VCaP (cell line): ENCODE results near the gene PSME4.

Source experiments
- H3K27ac ChIP-seq: fragments of 450-650 bp; 2 replicates; pipeline ENCODE4 v1.5.1; 2017
- TF ChIP-seq, protein P1 (sequence below): fragments of 450-650 bp; conservative IDR thresholded peaks from 2 replicates; pipeline ENCODE4 v1.5.1; 2017; ENCODE audit warnings: mild to moderate bottlenecking, moderate library complexity

PSME4 gene

DNA sequence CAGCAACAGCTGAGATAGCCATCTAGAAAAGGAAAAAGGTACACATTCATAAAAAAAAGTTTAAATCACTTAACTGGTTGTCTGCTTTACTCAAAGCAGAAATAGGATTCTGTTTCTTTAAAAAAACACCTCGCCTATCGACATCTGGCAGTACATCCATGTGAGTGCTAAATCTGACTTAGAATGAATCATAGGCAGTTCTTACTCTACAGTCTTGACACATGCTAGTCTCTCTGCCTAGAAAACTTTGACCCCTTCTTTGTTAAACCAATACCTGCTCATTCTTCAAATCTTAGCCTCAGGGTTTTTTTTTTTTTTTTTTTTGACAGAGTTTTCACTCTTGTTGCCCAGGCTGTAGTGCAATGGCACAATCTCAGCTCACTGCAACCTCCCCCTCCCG, 73.9 kb downstream of the PSME4 start:
- H3K27ac ChIP-seq, result no peak overlapping the region
- TF ChIP-seq, protein P1, sequence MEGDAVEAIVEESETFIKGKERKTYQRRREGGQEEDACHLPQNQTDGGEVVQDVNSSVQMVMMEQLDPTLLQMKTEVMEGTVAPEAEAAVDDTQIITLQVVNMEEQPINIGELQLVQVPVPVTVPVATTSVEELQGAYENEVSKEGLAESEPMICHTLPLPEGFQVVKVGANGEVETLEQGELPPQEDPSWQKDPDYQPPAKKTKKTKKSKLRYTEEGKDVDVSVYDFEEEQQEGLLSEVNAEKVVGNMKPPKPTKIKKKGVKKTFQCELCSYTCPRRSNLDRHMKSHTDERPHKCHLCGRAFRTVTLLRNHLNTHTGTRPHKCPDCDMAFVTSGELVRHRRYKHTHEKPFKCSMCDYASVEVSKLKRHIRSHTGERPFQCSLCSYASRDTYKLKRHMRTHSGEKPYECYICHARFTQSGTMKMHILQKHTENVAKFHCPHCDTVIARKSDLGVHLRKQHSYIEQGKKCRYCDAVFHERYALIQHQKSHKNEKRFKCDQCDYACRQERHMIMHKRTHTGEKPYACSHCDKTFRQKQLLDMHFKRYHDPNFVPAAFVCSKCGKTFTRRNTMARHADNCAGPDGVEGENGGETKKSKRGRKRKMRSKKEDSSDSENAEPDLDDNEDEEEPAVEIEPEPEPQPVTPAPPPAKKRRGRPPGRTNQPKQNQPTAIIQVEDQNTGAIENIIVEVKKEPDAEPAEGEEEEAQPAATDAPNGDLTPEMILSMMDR, result no peak

DNA sequence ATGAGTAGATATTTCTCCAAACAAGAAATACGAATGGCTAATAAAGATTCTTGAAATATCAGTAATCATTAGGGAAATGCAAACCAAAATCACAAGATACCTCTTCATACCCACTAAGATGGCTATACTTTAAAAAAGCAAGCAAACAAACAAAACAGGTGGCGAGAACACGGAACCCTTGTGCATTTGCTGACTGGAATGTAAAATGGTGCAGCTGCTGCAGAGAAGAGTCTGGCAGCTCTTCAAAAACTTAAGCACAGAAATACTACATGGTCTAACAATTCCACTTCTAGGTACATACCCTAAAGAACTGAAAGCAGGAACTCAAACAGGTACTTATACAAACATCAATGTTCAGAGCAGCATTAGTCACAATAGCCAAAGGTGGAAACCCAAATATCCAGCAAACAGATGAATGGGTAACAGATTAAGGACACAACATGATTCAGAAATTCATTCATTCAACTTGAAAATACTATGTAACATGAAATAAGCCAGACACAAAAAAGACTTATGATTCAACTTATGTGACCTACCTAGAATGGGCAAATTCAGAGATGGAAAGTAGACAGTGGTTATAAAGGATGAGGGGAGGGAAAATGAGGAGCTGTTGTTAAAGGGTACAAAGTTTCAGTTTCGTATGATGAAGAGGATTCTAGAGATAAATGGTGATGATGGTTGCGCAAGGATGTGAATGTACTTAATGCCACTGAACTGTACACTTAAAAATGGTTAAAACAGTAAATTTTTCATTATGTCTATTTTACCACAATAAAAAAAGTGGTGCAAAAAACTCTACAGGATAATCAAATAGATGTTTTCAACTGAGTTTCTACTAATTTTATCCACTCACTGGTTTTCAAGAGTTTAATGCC, 84.2 kb downstream of the PSME4 start:
- H3K27ac ChIP-seq, result no peak overlapping the region
- TF ChIP-seq, protein P1, result no peak

DNA sequence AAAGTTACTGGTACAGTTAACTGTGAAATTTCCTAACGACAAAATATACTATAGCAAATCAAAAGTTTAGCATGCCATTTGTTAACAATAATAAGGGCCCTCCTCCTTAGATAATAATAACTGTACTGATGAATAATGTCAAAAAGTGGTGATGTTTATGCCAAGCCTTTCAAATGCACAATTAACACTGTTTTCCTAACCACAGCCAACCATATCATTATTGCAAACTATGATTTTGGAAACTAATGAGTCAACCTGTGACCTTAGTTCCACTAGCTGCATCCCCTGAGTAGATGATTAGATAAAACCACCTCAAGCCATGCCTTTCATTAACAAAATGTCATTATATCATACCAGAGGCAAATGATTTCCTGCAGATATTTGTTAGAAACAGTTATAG, 85.9 kb downstream of the PSME4 start:
- TF ChIP-seq, protein P1, result no peak

DNA sequence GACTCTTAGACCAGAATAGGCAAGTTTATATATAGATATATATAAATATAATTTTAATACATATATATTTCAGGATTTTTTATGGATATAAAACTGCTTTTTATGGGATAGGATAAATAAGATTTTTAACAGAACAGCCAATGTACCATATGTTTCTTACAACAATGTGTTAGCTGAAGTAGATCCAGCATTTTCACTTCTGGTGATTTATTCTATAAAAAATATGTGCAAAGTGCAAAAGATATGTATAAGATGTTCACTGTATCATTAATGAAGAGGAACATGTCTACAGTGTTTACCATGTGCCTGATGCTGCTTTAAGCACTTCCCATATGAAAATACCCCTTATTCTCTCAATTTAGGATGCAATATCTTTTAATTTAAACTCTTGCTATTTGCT, 88.8 kb downstream of the PSME4 start:
- TF ChIP-seq, protein P1, result no peak
- H3K27ac ChIP-seq, result no peak overlapping the region

More for the DNA sequence above, 85.9 kb downstream of the PSME4 start:
- H3K27ac ChIP-seq, result no peak overlapping the region

DNA sequence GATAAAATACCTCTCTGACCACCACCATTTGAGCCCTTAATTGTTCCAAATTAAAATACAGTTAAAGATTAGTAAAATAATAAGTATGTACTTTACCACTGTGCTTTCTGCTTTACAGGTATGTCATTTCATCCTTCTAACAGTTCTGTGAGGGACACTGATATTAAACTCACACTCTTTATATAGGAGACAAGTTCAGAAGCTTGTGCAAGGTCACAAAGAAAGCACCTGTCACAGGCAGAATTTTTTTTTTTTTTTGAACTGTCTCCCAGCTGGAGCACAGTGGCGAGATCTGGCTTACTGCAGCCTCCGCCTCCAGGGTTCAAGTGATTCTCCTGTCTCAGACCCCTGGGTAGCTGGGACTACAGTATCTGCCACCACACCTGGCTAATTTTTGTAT, 89.4 kb downstream of the PSME4 start:
- H3K27ac ChIP-seq, result no peak overlapping the region
- TF ChIP-seq, protein P1, result no peak

DNA sequence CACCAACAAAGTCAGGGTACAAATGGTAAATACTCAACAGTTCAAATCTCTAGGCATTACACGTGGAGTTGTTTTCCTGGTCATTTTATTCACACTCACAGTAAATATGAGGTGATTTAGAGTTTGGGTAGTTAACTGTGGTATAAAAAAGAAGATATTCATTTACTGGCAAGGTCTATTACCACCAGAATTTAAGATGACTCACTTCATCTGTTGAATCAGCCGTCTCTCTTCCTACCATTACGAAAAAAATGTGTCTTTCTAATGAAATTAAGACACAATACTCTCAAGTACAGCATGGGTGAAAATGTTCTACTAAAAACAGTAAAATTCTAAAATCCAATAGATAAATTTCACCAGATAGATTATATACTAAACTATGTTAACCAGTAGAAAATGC, 90.0 kb downstream of the PSME4 start:
- H3K27ac ChIP-seq, result no peak overlapping the region
- TF ChIP-seq, protein P1, result no peak

DNA sequence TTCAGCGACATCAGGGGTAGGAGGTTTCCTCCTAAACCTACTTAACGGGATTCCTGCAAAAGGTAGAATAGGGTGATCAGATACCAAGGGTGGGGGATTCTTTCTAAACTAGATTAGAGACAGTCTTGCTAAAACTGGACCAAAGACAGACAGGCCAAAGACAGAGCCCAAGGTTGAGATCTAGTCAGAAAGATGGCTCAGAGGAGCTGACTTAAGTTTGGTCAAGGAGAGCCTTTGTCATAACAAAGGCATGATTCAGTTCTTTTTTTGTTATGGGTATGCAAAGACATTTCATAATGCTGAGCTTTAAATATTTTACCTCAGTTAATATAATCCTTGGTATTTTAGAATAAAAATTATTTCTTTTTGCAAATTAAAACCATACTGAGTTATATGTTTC, 93.2 kb downstream of the PSME4 start:
- TF ChIP-seq, protein P1, result no peak
- no peak overlapping the region for H3K27ac ChIP-seq
